Endometrial microvascular endothelial cells (primary cell): ENCODE data around the gene RASSF7. TPM values are rescaled to one million over a fixed set of nuclear protein-coding genes. Genes with fewer than 3 reads are reported as not detected.

ENCODE experiments used
- in situ Hi-C: cut with HindIII; loops from 2 replicates; pipeline ENCODE4 v1.10.0; 2017; ENCODE audit warnings: low sequenced_read_pairs, low pct_unique_long_range_greater_than_20kb; ENCODE audit errors: inconsistent ontology term
- total RNA-seq: library from RNA; depleted of rRNA; stranded (reverse); fragments of >200 nt; gene quantifications from one replicate; pipeline ENCODE4 v1.2.3, GENCODE V29; 2015; ENCODE audit errors: inconsistent ontology term

The RASSF7 gene
- total RNA-seq, 1 donor from 2014 or later: 34.7 TPM

- in situ Hi-C loops: no loop called here
These were observed 11.8 kb upstream of the RASSF7 start for GRCh38 chr11:548700-549603.

- in situ Hi-C loops: no loop called here
These were observed 10.6 kb upstream of the RASSF7 start for GRCh38 chr11:550021-550745.

GRCh38 chr11:550746-551085, 10.1 kb upstream of the RASSF7 start:
- in situ Hi-C loops: no loop called here

GRCh38 chr11:551131-551530, 9.6 kb upstream of the RASSF7 start:
- in situ Hi-C loops: no loop called here

GRCh38 chr11:551596-551995, 9.2 kb upstream of the RASSF7 start:
- in situ Hi-C loops: no loop called here

- in situ Hi-C loops: no loop called here
These were observed 7.4 kb upstream of the RASSF7 start for GRCh38 chr11:553083-553987.

GRCh38 chr11:553988-554340, 6.8 kb upstream of the RASSF7 start:
- in situ Hi-C loops: no loop called here

GRCh38 chr11:554428-555226, 6.1 kb upstream of the RASSF7 start:
- in situ Hi-C loops: no loop called here

- in situ Hi-C loops: no loop called here
These were observed 5.5 kb upstream of the RASSF7 start for GRCh38 chr11:555227-555779.

GRCh38 chr11:555780-556661, 4.7 kb upstream of the RASSF7 start:
- in situ Hi-C loops: no loop called here

GRCh38 chr11:556662-557256, 4.0 kb upstream of the RASSF7 start:
- in situ Hi-C loops: no loop called here

GRCh38 chr11:557328-558132, 3.2 kb upstream of the RASSF7 start:
- in situ Hi-C loops: no loop called here

- in situ Hi-C loops: no loop called here
These were observed 2.3 kb upstream of the RASSF7 start for GRCh38 chr11:558503-558902.

- in situ Hi-C loops: no loop called here
These were observed 1.6 kb upstream of the RASSF7 start for GRCh38 chr11:559020-559620.

- in situ Hi-C loops: no loop called here
These were observed 962 bp upstream of the RASSF7 start for GRCh38 chr11:559712-560304.
